ENCODE results near the gene PPP6C.
"Not testable (repeated sequence)": the region's sequence is repeated elsewhere in the genome, so short reads cannot be mapped to it uniquely, and the experiment has no call there.

PPP6C gene

GRCh38 chr9:125189361-125190289 is at the start of gene PPP6C:
PPP6C (minus strand) TSS chr9:125189803; CDS start chr9:125189718, 85 bp downstream.
- DNase-seq (ENCODE audit: low spot score), result peak; percentile 94

GRCh38 chr9:125238915-125239446 is 49.4 kb upstream of the PPP6C start:
- DNase-seq (ENCODE audit: low spot score), result no peak

DNA sequence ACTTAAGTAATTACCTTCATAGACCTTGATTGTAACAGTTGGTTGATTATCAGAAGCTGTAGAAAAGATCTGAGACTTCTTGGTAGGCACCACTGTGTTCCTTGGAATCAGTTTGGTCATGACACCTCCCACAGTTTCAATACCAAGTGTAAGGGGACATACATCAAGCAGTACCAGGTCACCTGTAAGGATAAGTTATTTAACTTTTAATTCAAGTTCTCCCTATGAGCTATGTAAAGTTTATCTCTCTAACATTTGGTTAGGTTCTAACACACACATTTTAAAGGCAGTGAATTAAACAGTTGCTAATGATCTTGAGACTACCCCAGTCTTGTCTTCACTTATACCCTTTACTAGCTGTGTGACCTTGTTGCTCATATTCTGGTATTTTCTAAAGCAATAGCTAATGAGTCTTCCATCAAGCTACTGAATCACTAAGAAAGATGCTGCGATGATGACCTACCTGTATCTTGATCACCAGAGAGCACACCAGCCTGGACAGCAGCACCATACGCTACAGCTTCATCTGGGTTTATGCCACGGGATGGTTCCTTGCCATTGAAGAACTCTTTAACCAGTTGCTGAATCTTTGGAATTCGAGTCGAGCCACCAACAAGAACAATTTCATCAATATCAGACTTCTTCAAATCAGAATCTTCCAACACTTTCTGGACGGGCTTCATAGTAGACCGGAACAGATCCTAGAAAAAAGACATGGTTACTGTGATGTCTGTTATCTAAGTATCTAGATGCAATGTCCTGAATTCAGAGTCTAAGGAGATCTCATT is 48.7 kb upstream of the PPP6C start:
- no peak for DNase-seq (ENCODE audit: low spot score)

DNA sequence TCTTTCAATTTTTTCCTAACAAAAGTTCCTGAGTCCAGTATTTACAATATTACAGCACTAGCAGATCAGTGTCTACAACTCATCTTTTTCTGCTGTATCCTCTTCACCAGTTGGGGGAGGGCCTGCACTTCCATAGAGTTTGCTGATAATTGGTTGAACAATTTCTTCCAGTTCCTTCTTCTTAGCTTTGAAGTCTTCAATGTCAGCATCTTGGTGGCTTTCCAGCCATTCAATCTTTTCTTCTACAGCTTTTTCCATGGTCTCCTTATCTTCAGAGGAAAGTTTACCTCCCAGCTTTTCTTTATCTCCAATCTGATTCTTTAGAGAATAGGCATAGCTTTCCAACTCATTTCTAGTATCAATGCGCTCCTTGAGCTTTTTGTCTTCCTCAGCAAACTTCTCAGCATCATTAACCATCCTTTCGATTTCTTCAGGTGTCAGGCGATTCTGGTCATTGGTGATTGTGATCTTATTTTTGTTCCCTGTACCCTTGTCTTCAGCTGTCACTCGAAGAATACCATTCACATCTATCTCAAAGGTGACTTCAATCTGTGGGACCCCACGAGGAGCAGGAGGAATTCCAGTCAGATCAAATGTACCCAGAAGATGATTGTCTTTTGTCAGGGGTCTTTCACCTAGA is 47.0 kb upstream of the PPP6C start:
- not testable (repeated sequence) for DNase-seq (ENCODE audit: low spot score)

- DNase-seq (ENCODE audit: low spot score), result no peak
Measured at GRCh38 chr9:125235804-125236519, 46.4 kb upstream of the PPP6C start.

GRCh38 chr9:125234099-125234498 is 44.5 kb upstream of the PPP6C start:
- not testable (repeated sequence) for DNase-seq (ENCODE audit: low spot score)

GRCh38 chr9:125233678-125234077 is 44.1 kb upstream of the PPP6C start:
- DNase-seq (ENCODE audit: low spot score), result no peak

- no peak for DNase-seq (ENCODE audit: low spot score)
Measured at GRCh38 chr9:125227761-125228160, 38.2 kb upstream of the PPP6C start.

- DNase-seq (ENCODE audit: low spot score), result not testable (repeated sequence)
Measured at GRCh38 chr9:125224858-125225257, 35.3 kb upstream of the PPP6C start.

- no peak for DNase-seq (ENCODE audit: low spot score)
Measured at GRCh38 chr9:125218621-125219020, 29.0 kb upstream of the PPP6C start.

- no peak for DNase-seq (ENCODE audit: low spot score)
Measured at GRCh38 chr9:125214186-125214585, 24.6 kb upstream of the PPP6C start.

DNA sequence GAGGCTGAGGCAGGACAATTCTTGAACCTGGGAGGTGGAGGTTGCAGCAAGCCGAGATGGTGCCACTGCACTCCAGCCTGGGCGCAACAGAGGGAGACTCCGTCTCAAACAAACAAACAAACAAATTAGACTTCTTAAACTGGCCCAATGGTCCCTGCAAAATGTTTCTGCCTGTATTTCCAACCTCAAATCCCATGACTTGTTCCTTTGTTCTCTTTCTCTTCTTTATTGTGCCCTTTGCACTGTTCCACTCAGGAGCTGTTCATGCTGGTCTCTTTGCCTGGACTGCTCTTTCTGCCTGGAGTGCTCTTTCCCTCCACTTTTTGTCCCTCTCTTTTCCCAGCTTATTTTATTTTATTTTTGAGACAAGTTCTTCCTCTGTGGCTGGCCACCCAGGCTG is 14.9 kb upstream of the PPP6C start:
- DNase-seq (ENCODE audit: low spot score), result no peak

DNA sequence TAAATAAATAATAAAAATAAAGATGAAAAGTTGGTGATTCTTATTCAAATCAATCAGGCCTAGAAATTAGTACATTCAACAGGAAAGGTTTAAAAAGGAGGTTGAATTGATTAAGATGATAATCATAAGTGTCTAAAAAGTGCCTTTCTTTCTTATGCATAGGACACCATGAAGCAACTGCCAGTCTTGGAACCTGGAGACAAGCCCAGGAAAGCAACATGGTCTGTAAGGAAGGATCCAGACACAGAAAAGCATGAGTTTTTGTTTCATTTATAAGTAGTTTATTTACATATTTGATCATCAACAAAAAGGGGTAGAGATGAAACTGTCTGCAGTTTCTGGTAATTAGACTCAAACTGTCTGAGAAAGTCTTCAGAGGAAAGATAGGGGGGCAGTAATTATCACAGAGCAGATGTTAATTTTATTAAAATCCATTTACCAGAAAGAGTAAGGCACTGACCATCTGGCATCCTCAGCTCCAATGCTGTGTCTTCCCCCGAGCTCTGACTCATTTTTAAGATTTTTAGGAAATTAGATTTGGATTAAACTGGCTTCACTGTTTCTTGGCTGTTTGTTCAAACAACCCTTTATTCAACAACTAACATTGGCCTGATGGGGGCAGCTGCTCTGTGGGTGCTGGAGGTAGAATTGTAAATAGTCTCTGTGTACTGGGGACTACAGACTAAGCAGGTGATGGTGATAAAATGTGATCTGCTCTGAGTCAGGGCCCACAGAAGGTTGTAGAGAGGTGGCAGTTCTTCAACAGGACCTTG is 13.4 kb upstream of the PPP6C start:
- DNase-seq (ENCODE audit: low spot score), result no peak

DNA sequence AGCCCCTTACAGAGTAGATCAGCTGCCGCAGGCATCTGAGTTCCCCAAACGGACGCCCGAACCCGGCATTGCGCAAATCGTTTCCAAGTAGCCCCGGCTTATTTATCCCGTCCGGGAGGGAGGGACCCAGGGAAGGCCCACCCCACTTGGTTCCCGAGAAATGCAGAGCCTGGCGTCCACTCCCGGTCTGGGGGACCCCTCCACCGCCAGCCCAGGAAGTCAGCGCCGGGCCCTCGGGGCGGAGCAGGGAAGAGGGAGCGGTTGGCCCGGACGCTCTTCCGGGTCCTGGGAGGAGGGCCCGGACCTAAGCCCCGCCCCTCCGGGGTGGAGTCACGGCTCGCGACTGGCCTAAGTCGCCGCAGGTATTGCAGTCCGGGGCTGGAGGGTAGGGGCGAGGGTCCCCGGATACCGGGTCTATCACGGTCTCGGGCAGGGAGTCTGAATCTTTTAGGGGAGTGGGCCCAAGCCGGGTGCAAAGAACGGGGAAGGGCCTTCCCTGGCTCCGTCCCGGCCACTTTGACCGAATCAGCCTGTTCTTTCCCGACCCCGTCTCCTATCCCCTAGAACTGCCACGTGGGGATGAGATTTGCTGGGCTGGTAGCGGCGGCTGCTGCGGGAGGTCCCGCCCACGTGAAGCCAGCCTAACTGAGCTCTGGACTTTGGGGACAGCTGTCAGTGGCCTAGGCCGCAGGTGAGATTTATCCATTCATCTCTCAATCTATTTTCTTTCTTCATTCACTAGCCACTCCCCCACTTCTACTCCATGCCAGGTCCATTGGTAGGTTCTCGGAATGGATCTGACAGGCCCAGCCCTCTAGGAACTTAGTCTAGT is 10.8 kb upstream of the PPP6C start, which contains the start of gene RABEPK:
Gene RABEPK, plus strand, starts transcription at position 327 of the 832 bp plus-strand sequence. CDS start 2,472 bp downstream, outside the sequence.
- peak; percentile 89 for DNase-seq (ENCODE audit: low spot score)

GRCh38 chr9:125195591-125195990 is 6.0 kb upstream of the PPP6C start:
- not testable (repeated sequence) for DNase-seq (ENCODE audit: low spot score)

- DNase-seq (ENCODE audit: low spot score), result not testable (repeated sequence)
Measured at GRCh38 chr9:125194466-125194865, 4.9 kb upstream of the PPP6C start.

GRCh38 chr9:125190361-125190801 is 778 bp upstream of the PPP6C start:
- DNase-seq (ENCODE audit: low spot score), result no peak

DNA sequence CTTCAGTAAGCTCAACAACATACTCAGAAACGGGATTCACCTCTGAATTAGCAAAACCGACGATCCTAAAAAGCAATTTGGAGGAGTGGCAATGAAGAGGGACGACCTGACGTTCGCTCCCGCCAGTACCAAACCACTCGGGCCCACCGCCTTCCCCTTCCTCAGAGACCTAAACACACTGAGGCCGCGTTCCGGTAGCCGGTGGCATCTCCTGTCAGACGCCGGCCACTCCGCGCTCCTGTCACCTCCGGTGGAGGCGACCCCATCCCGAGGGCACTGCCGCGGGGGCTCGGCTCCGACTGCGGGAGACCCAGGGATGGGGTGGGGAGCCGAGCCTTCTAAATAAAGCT is 617 bp downstream of the PPP6C start:
- peak; percentile 23 for DNase-seq (ENCODE audit: low spot score)

DNA sequence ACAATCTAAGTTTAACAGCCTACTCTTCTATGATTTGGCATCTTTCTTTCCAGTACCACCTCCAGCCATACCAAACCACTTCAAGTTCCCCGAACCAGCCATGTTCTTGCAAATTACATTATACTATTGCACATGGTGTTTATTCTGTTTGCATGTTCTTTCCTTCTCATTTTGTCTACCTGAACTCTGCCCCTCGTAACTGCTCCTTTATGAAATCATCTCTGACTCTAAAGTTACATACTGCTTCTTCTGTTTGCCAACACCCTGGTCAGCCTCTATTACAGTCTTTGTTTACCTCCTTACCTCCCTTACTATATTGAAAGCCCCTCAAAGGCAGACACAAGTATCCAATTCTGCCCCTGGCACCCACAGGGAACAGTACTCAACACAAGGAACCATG is 6.0 kb downstream of the PPP6C start:
- no peak for DNase-seq (ENCODE audit: low spot score)

DNA sequence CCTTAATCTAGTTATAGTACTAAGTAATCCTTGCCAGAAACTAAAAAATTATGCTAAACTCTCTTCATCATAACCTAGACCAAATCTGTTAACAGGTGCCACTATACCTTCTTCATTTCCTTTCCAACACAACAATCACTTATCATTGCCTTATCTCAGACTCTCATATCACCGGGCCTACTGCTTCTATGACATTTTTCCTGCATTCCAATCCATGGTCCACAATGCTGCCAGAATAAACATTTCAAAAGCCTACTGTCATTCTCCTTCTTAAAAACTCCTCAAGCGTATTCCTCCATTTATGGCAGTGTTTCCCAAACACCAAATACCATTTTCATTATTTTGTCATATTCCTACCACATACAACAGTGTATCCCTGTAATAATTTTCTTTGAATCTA is 6.5 kb downstream of the PPP6C start:
- no peak for DNase-seq (ENCODE audit: low spot score)

Data from HuH-7 (cell line).